Liver (tissue), 9 donors: Measurements from ENCODE around the gene TCF7L1. TPM values are rescaled to one million over a fixed set of nuclear protein-coding genes. Genes with fewer than 3 reads are reported as not detected.

Experiments
- DNase-seq: peaks from one replicate; pipeline ENCODE4 v3.0.0-alpha.2; 2017; ENCODE audit warnings: low spot score
- H3K27ac ChIP-seq, 2 donors: one replicate each; pipeline ENCODE4 v1.7.0; 2013; ENCODE audit warnings: inconsistent platforms in 2 of 2, low read length in 2 of 2, control low read depth in 1 of 2, low read depth in 1 of 2, mild to moderate bottlenecking in 1 of 2
- H3K27me3 ChIP-seq, 4 donors: one replicate each; pipeline versions ENCODE4 v1.6.1 to v1.7.0; 2013; ENCODE audit warnings: low read length in 3 of 4, inconsistent platforms in 1 of 4, mild to moderate bottlenecking in 1 of 4, moderate library complexity in 1 of 4; ENCODE audit not compliant: control insufficient read depth in 4 of 4, insufficient read depth in 4 of 4
- H3K36me3 ChIP-seq, 4 donors: one replicate each; pipeline versions ENCODE4 v1.6.1 to v1.7.0; 2013; ENCODE audit warnings: low read length in 3 of 4, mild to moderate bottlenecking in 3 of 4, low read depth in 1 of 4, moderate library complexity in 1 of 4; ENCODE audit not compliant: control insufficient read depth in 4 of 4, insufficient read depth in 3 of 4
- H3K4me1 ChIP-seq, 4 donors: one replicate each; pipeline versions ENCODE4 v1.6.1 to v1.7.0; 2013; ENCODE audit warnings: low read length in 3 of 4, mild to moderate bottlenecking in 3 of 4, moderate library complexity in 1 of 4; ENCODE audit not compliant: control insufficient read depth in 4 of 4, insufficient read depth in 4 of 4
- H3K4me3 ChIP-seq, 3 donors: one replicate each; pipeline versions ENCODE4 v1.6.1 to v1.7.0; 2013; ENCODE audit warnings: low read length in 3 of 3, control low read depth in 1 of 3, low read depth in 1 of 3, mild to moderate bottlenecking in 1 of 3
- H3K9ac ChIP-seq, 2 donors: one replicate each; pipeline ENCODE4 v1.7.0; 2013; ENCODE audit warnings: low read length in 2 of 2, mild to moderate bottlenecking in 2 of 2, moderate library complexity in 2 of 2, control low read depth in 1 of 2, low read depth in 1 of 2
- H3K9me3 ChIP-seq, 4 donors: one replicate each; pipeline versions ENCODE4 v1.6.1 to v1.7.0; 2013; ENCODE audit warnings: low read length in 3 of 4; ENCODE audit not compliant: control insufficient read depth in 4 of 4
- ATF3 ChIP-seq: IDR thresholded peaks from 2 replicates; pipeline ENCODE4 v1.6.1; 2016; ENCODE audit warnings: antibody characterized with exemption
- CTCF ChIP-seq: fragments of 150-350 bp; IDR thresholded peaks from 2 replicates; pipeline ENCODE4 v1.5.1; 2017; ENCODE audit warnings: improper control_type of control experiment, low read depth, low read length; ENCODE audit not compliant: missing input control
- EGR1 ChIP-seq, 2 donors: IDR thresholded peaks; 2 replicates each; pipeline ENCODE4 v1.6.1; 2016 to 2018; ENCODE audit warnings: antibody characterized with exemption in 2 of 2, low read depth in 2 of 2
- FOXA1 ChIP-seq: IDR thresholded peaks from 2 replicates; pipeline ENCODE4 v1.6.1; 2016; ENCODE audit warnings: antibody characterized with exemption
- FOXA2 ChIP-seq: IDR thresholded peaks from 2 replicates; pipeline ENCODE4 v1.6.1; 2016; ENCODE audit warnings: antibody characterized with exemption
- GABPA ChIP-seq, 2 donors: IDR thresholded peaks in 1 of 2; conservative IDR thresholded peaks in 1 of 2; 2 replicates each; pipeline ENCODE4 v1.6.1; 2016; ENCODE audit warnings: antibody characterized with exemption in 2 of 2, mild to moderate bottlenecking in 1 of 2, moderate library complexity in 1 of 2
- HNF4A ChIP-seq, 2 donors: conservative IDR thresholded peaks; 2 replicates each; pipeline ENCODE4 v1.6.1; 2016; ENCODE audit warnings: antibody characterized with exemption in 2 of 2, mild to moderate bottlenecking in 2 of 2
- HNF4G ChIP-seq: IDR thresholded peaks from 2 replicates; pipeline ENCODE4 v1.6.1; 2016; ENCODE audit warnings: antibody characterized with exemption
- JUND ChIP-seq, 2 donors: IDR thresholded peaks; 2 replicates each; pipeline ENCODE4 v1.6.1; 2016; ENCODE audit warnings: antibody characterized with exemption in 2 of 2
- NR2F2 ChIP-seq: IDR thresholded peaks from 2 replicates; pipeline ENCODE4 v1.6.1; 2016; ENCODE audit warnings: antibody characterized with exemption
- RAD21 ChIP-seq, 2 donors: IDR thresholded peaks; 2 replicates each; pipeline ENCODE4 v1.6.1; 2016; ENCODE audit warnings: antibody characterized with exemption in 2 of 2, mild to moderate bottlenecking in 2 of 2
- RXRA ChIP-seq, 2 donors: IDR thresholded peaks; 2 replicates each; pipeline ENCODE4 v1.6.1; 2017 to 2018; ENCODE audit warnings: antibody characterized with exemption in 2 of 2, mild to moderate bottlenecking in 1 of 2
- SP1 ChIP-seq: IDR thresholded peaks from 2 replicates; pipeline ENCODE4 v1.6.1; 2018; ENCODE audit warnings: antibody characterized with exemption, mild to moderate bottlenecking
- TAF1 ChIP-seq: conservative IDR thresholded peaks from 2 replicates; pipeline ENCODE4 v1.6.1; 2016; ENCODE audit warnings: antibody characterized with exemption, mild to moderate bottlenecking
- YY1 ChIP-seq: IDR thresholded peaks from 2 replicates; pipeline ENCODE4 v1.6.1; 2016; ENCODE audit warnings: antibody characterized with exemption, mild to moderate bottlenecking
- ZBTB33 ChIP-seq: IDR thresholded peaks from 2 replicates; pipeline ENCODE4 v1.6.1; 2016; ENCODE audit warnings: antibody characterized with exemption
- WGBS: extraction: QIAGEN DNeasy Blood & Tissue Kit; methylation state at CpG from one replicate; pipeline ENCODE4 v1.1.7; 2013; 5-methylcytosine and 5-hydroxymethylcytosine counted together
- polyA plus RNA-seq, 2 donors: library from polyadenylated mRNA; stranded (reverse) in 1 of 2; unstranded in 1 of 2; fragments of 200-250 nt in 1 of 2; fragments of >200 nt in 1 of 2; fragmentation: Nextera tagmentation in 1 of 2; extraction: Ambion mirVana in 1 of 2; gene quantifications; one replicate each; pipeline versions ENCODE4 v1.2.1 to v1.2.3, GENCODE V29; 2013 to 2015
- total RNA-seq, 2 donors: library from RNA; depleted of rRNA; stranded (reverse); fragments of >200 nt; gene quantifications; one replicate each; pipeline ENCODE4 v1.2.3, GENCODE V29; 2014
- TF ChIP-seq, protein P1 (sequence below): IDR thresholded peaks from 2 replicates; pipeline ENCODE4 v1.6.1; 2016; ENCODE audit warnings: antibody characterized with exemption
- TF ChIP-seq, protein P2 (sequence below): IDR thresholded peaks from 2 replicates; pipeline ENCODE4 v1.6.1; 2016; ENCODE audit warnings: antibody characterized with exemption, mild to moderate bottlenecking
- donor health status: healthy.
- donor health status: healthy.
- donor health status: healthy.
- donor health status: healthy.
- donor health status: healthy.

Gene TCF7L1
- total and polyA plus RNA-seq, 4 donors = 1.6 to 6.0 (median 4.8) TPM

DNA sequence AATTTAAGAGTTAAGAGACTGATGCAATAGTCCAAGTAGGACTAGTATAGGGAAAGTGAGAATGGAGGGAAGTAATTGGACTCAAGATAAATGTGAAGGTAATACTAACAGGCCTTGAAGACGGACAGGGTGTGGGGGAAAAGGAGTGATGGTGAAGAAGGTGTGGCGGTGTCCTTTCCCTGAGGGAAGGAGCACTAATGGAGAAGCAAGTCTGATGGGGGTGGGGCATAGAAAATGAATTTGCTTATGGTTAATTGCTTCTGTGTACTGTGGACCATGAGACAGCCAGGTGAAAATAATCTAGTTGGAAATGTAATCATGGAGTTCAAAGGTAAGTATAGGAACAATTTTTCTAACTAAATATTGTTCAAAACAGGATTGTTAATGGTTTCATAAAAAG is 201.7 kb downstream of the TCF7L1 start:
- H3K36me3 ChIP-seq = no peaks in the 10 kb centered on the region
- no peak overlapping the region for H3K4me3 ChIP-seq
- H3K9ac ChIP-seq = no peak overlapping the region
- no peak for DNase-seq
- no peak overlapping the region for H3K27ac ChIP-seq
- no peaks in the 10 kb centered on the region for H3K27me3 ChIP-seq
- TF ChIP-seq HNF4G (no peak), CTCF (no peak), GABPA (IDR thresholded peaks at IDR 0.05 in 1 of 2, conservative IDR thresholded peaks at IDR 0.05 in 1 of 2) (no peak), NR2F2 (no peak), RAD21 (IDR thresholded peaks at IDR 0.05) (no peak), JUND (IDR thresholded peaks at IDR 0.05) (no peak), ZBTB33 (no peak), TAF1 (no peak), HNF4A (conservative IDR thresholded peaks at IDR 0.05) (no peak), EGR1 (IDR thresholded peaks at IDR 0.05; ENCODE audit: low read depth in 2 of 2) (no peak), YY1 (no peak), ATF3 (no peak), FOXA2 (no peak), RXRA (IDR thresholded peaks at IDR 0.05) (no peak), SP1 (no peak), FOXA1 (no peak)
- TF ChIP-seq, protein P1, sequence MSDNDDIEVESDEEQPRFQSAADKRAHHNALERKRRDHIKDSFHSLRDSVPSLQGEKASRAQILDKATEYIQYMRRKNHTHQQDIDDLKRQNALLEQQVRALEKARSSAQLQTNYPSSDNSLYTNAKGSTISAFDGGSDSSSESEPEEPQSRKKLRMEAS = no peak
- TF ChIP-seq, protein P2, sequence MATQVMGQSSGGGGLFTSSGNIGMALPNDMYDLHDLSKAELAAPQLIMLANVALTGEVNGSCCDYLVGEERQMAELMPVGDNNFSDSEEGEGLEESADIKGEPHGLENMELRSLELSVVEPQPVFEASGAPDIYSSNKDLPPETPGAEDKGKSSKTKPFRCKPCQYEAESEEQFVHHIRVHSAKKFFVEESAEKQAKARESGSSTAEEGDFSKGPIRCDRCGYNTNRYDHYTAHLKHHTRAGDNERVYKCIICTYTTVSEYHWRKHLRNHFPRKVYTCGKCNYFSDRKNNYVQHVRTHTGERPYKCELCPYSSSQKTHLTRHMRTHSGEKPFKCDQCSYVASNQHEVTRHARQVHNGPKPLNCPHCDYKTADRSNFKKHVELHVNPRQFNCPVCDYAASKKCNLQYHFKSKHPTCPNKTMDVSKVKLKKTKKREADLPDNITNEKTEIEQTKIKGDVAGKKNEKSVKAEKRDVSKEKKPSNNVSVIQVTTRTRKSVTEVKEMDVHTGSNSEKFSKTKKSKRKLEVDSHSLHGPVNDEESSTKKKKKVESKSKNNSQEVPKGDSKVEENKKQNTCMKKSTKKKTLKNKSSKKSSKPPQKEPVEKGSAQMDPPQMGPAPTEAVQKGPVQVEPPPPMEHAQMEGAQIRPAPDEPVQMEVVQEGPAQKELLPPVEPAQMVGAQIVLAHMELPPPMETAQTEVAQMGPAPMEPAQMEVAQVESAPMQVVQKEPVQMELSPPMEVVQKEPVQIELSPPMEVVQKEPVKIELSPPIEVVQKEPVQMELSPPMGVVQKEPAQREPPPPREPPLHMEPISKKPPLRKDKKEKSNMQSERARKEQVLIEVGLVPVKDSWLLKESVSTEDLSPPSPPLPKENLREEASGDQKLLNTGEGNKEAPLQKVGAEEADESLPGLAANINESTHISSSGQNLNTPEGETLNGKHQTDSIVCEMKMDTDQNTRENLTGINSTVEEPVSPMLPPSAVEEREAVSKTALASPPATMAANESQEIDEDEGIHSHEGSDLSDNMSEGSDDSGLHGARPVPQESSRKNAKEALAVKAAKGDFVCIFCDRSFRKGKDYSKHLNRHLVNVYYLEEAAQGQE = no peak
- WGBS = 51% methylated on average over 2 of the region's 2 CpGs
- no peaks in the 10 kb centered on the region for H3K9me3 ChIP-seq
- no peaks in the 10 kb centered on the region for H3K4me1 ChIP-seq
